Endodermal cell (in vitro differentiated cells): ENCODE measurements around the gene AP2S1. TPM values are rescaled to one million over a fixed set of nuclear protein-coding genes. Genes with fewer than 3 reads are reported as not detected.
A peak's percentile ranks its signal among the peaks of the same experiment; 100 is the strongest.
"Not testable (repeated sequence)": the region's sequence is repeated elsewhere in the genome, so short reads cannot be mapped to it uniquely, and the experiment has no call there.

Source experiments
- DNase-seq: peaks from one replicate; pipeline ENCODE4 v3.0.0-alpha.2; 2017
- H3K27ac ChIP-seq: 2 replicates; pipeline ENCODE4 v1.5.1; 2013; ENCODE audit warnings: mild to moderate bottlenecking, low read depth, low read length, moderate library complexity
- H3K27me3 ChIP-seq: 2 replicates; pipeline ENCODE4 v1.6.1; 2013; ENCODE audit warnings: mild to moderate bottlenecking, low read length, moderate library complexity; ENCODE audit not compliant: insufficient read depth, control insufficient read depth, poor library complexity, severe bottlenecking
- H3K36me3 ChIP-seq: 2 replicates; pipeline ENCODE4 v1.7.0; 2013; ENCODE audit warnings: mild to moderate bottlenecking, low read length, moderate library complexity; ENCODE audit not compliant: control insufficient read depth, insufficient read depth
- H3K4me1 ChIP-seq: one replicate; pipeline ENCODE4 v1.7.0; 2013; ENCODE audit warnings: low read length; ENCODE audit not compliant: control insufficient read depth, insufficient read depth
- H3K4me3 ChIP-seq: 2 replicates; pipeline ENCODE4 v1.5.1; 2013; ENCODE audit warnings: mild to moderate bottlenecking, low read length, moderate library complexity
- H3K9ac ChIP-seq: 2 replicates; pipeline ENCODE4 v1.6.1; 2013; ENCODE audit warnings: mild to moderate bottlenecking, low read length, moderate library complexity; ENCODE audit not compliant: poor library complexity, severe bottlenecking; ENCODE audit errors: extremely low read depth
- H3K9me3 ChIP-seq: 2 replicates; pipeline ENCODE4 v1.6.1; 2013; ENCODE audit warnings: mild to moderate bottlenecking, low read length, moderate library complexity; ENCODE audit not compliant: control insufficient read depth
- H3K27ac Mint-ChIP-seq: 2 replicates; pipeline ENCODE4 v1.8.0; 2020; ENCODE audit warnings: mixed read lengths
- H3K27me3 Mint-ChIP-seq: 2 replicates; pipeline ENCODE4 v1.8.0; 2021; ENCODE audit warnings: mild to moderate bottlenecking, mixed read lengths; ENCODE audit not compliant: insufficient read depth
- H3K36me3 Mint-ChIP-seq: 2 replicates; pipeline ENCODE4 v1.8.0; 2020; ENCODE audit warnings: low read depth, mixed read lengths
- H3K4me1 Mint-ChIP-seq: 2 replicates; pipeline ENCODE4 v1.8.0; 2020; ENCODE audit warnings: mixed read lengths
- H3K4me3 Mint-ChIP-seq: 2 replicates; pipeline ENCODE4 v1.8.0; 2020; ENCODE audit warnings: mild to moderate bottlenecking, moderate library complexity, mixed read lengths
- H3K9me3 Mint-ChIP-seq: 2 replicates; pipeline ENCODE4 v1.8.0; 2020; ENCODE audit warnings: mild to moderate bottlenecking, mixed read lengths
- CTCF ChIP-seq: fragments of 200-600 bp; sonication (generic); conservative IDR thresholded peaks from 2 replicates; pipeline ENCODE4 v1.5.0; 2021; ENCODE audit warnings: antibody characterized with exemption, mild to moderate bottlenecking
- WGBS, 2 experiments: methylation state at CpG; one replicate each; pipeline versions ENCODE4 v1.1.5 to v1.1.7; 2013; ENCODE audit warnings: missing lambda C conversion rate in 2 of 2, mixed read lengths in 1 of 2; ENCODE audit not compliant: insufficient coverage in 1 of 2, insufficient read length in 1 of 2; 5-methylcytosine and 5-hydroxymethylcytosine counted together
- total RNA-seq, 2 donors: library from RNA; stranded (reverse); fragmentation: NEBNext Ultra II Directional in 1 of 2; extraction: Animal tissue kit (Norgen Biotek cat#: 25700) in 1 of 2; gene quantifications; 2 replicates in 1 of 2; 3 replicates in 1 of 2; pipeline ENCODE4 v1.2.1, GENCODE V29; 2021

The AP2S1 gene
- total RNA-seq, 2 donors from 2014 or later: 162 to 214 TPM

- no peak overlapping the region for H3K27ac ChIP-seq
- H3K27ac Mint-ChIP-seq: no peak overlapping the region
- DNase-seq: peak; percentile 28
- H3K9me3 Mint-ChIP-seq: no peaks in the 10 kb centered on the region
- no peaks in the 10 kb centered on the region for H3K27me3 ChIP-seq
- no peak overlapping the region for H3K9ac ChIP-seq
- WGBS, 2 experiments: 82% methylated on average over 4 of the region's 4 CpGs; no CpG with 5 or more reads in 1 of the 2 experiments
- H3K4me1 ChIP-seq: peaks cover 7% of the 10 kb centered on the region
- H3K4me3 Mint-ChIP-seq: no peak overlapping the region
- TF ChIP-seq CTCF: no peak
- peaks cover 9% of the 10 kb centered on the region for H3K4me1 Mint-ChIP-seq
- no peaks in the 10 kb centered on the region for H3K27me3 Mint-ChIP-seq
- H3K4me3 ChIP-seq: peak overlapping the region; percentile 47
- H3K36me3 Mint-ChIP-seq: peaks cover 4% of the 10 kb centered on the region
- no peaks in the 10 kb centered on the region for H3K9me3 ChIP-seq
- H3K36me3 ChIP-seq: no peaks in the 10 kb centered on the region
These were observed 24.6 kb upstream of the AP2S1 start for GRCh38 chr19:46875234-46875633.

- H3K4me1 Mint-ChIP-seq: peaks cover 15% of the 10 kb centered on the region
These were observed 22.3 kb upstream of the AP2S1 start for GRCh38 chr19:46872967-46873366.

GRCh38 chr19:46871173-46871572 lies 20.5 kb upstream of the AP2S1 start:
- H3K4me1 Mint-ChIP-seq: peaks cover 28% of the 10 kb centered on the region
- not testable (repeated sequence) for H3K4me3 Mint-ChIP-seq, H3K9me3 Mint-ChIP-seq, H3K9me3 ChIP-seq, H3K4me3 ChIP-seq, H3K27me3 ChIP-seq, H3K27ac ChIP-seq, H3K9ac ChIP-seq, H3K27me3 Mint-ChIP-seq, H3K36me3 Mint-ChIP-seq, H3K27ac Mint-ChIP-seq, H3K36me3 ChIP-seq
- WGBS, 2 experiments: 73 to 100% methylated on average over 3 of the region's 5 CpGs
- peak; percentile 31 for DNase-seq
- H3K4me1 ChIP-seq: peaks cover 17% of the 10 kb centered on the region

More at GRCh38 chr19:46872967-46873366, 22.3 kb upstream of the AP2S1 start:
- 75 to 82% methylated on average over 3 to 4 of the region's 4 CpGs for WGBS, 2 experiments
- Mint-ChIP-seq H3K9me3 (no peaks in the 10 kb centered on the region), H3K27me3 (no peaks in the 10 kb centered on the region), H3K36me3 (peaks cover 4% of the 10 kb centered on the region), H3K4me3 (no peak overlapping the region), H3K27ac (no peak overlapping the region)
- peaks cover 7% of the 10 kb centered on the region for H3K4me1 ChIP-seq
- H3K4me3 ChIP-seq: no peak overlapping the region
- no peak overlapping the region for H3K9ac ChIP-seq
- TF ChIP-seq CTCF: no peak
- no peaks in the 10 kb centered on the region for H3K9me3 ChIP-seq
- no peak overlapping the region for H3K27ac ChIP-seq
- H3K27me3 ChIP-seq: peaks cover 5% of the 10 kb centered on the region
- no peaks in the 10 kb centered on the region for H3K36me3 ChIP-seq
- DNase-seq: peak; percentile 33
